Motor neuron (in vitro differentiated cells): ENCODE measurements around the gene DDX25. TPM values are rescaled to one million over a fixed set of nuclear protein-coding genes. Genes with fewer than 3 reads are reported as not detected.

Experiments
- ATAC-seq, 8 experiments: fragments of 200-7000 bp; cut with Tn5 transposase; replicated peaks in 6 of 8; 2 replicates each; pipeline ENCODE4 v1.8.0; 2021; ENCODE audit warnings: mild to moderate bottlenecking in 8 of 8, moderate library complexity in 8 of 8
- H3K27ac ChIP-seq, 2 donors: fragments of 250-450 bp; sonication (Bioruptor Pico); 2 replicates each; pipeline ENCODE4 v1.9.0; 2021; ENCODE audit warnings: antibody characterized with exemption in 2 of 2, mild to moderate bottlenecking in 2 of 2, moderate library complexity in 1 of 2
- H3K4me1 ChIP-seq, 2 donors: fragments of 250-450 bp; sonication (Bioruptor Pico); replicated peaks in 1 of 2; 2 replicates each; pipeline ENCODE4 v1.6.1; 2021; ENCODE audit warnings: antibody characterized with exemption in 2 of 2, mild to moderate bottlenecking in 2 of 2, moderate library complexity in 1 of 2
- H3K4me3 ChIP-seq, 5 donors: fragments of 250-450 bp; sonication (Bioruptor Pico); 2 replicates each; pipeline ENCODE4 v1.9.0; 2021; ENCODE audit warnings: antibody characterized with exemption in 5 of 5, mild to moderate bottlenecking in 5 of 5, moderate library complexity in 4 of 5
- WGBS, 10 experiments: fragments of 450-650 bp; shearing (Covaris generic); methylation state at CpG; one replicate each; pipeline ENCODE4 v1.0.0; 2022; 5-methylcytosine and 5-hydroxymethylcytosine counted together
- in situ Hi-C, 9 experiments: fragments of 400-800 bp; cut with MboI; loops; one replicate each; pipeline ENCODE4 v1.15.0; 2021; ENCODE audit warnings: low sequenced_read_pairs in 9 of 9, low pct_unique_long_range_greater_than_20kb in 2 of 9; ENCODE audit not compliant: unreplicated experiment in 9 of 9
- total RNA-seq, 8 experiments: library from RNA; unstranded; fragments of 300-600 nt; gene quantifications; 2 replicates each; pipeline versions ENCODE4 v1.2.3 to v1.2.4, GENCODE V29; 2022

The DDX25 gene
- total RNA-seq, 8 experiments from 2014 or later: 0.36 to 16.4 (median 5.4) TPM

- Histone ChIP-seq H3K4me1 (no peaks in the 10 kb centered on the region), H3K4me3 (no peak overlapping the region), H3K27ac (no peak overlapping the region)
- no peak for ATAC-seq
- 77 to 97% (median 93%) methylated on average over 4 to 16 of the region's 22 CpGs for WGBS, 10 experiments
- in situ Hi-C loops: loop anchor here in 2 of 9 experiments (25.0 kb wide), 2 partner anchors 113 to 238 kb away; partner anchors contain the start of gene CDON (in 1 of the 2)
Measured at GRCh38 chr11:125949271-125950177, 45.2 kb downstream of the DDX25 start.

DNA sequence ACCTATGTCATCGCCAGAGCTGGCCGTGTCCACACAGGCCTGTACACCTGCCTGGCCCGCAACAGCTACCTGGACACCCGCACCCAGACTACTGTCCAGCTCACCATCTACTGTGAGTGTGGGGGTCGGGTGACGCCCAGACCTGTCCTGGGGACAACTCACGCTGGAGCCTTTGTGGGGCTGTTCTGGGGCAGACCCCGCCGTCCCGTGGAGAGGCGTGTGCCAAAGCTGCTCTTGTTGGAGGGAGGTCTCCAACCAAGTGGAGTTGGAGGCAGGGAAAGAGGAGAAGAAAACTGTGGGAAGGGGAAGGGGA is 45.8 kb downstream of the DDX25 start:
- in situ Hi-C loops: no loop called here
- Histone ChIP-seq H3K4me1 (no peaks in the 10 kb centered on the region), H3K4me3 (no peak overlapping the region), H3K27ac (no peak overlapping the region)
- ATAC-seq: no peak
- WGBS, 10 experiments: no CpG with 5 or more reads among the region's 11 CpGs

DNA sequence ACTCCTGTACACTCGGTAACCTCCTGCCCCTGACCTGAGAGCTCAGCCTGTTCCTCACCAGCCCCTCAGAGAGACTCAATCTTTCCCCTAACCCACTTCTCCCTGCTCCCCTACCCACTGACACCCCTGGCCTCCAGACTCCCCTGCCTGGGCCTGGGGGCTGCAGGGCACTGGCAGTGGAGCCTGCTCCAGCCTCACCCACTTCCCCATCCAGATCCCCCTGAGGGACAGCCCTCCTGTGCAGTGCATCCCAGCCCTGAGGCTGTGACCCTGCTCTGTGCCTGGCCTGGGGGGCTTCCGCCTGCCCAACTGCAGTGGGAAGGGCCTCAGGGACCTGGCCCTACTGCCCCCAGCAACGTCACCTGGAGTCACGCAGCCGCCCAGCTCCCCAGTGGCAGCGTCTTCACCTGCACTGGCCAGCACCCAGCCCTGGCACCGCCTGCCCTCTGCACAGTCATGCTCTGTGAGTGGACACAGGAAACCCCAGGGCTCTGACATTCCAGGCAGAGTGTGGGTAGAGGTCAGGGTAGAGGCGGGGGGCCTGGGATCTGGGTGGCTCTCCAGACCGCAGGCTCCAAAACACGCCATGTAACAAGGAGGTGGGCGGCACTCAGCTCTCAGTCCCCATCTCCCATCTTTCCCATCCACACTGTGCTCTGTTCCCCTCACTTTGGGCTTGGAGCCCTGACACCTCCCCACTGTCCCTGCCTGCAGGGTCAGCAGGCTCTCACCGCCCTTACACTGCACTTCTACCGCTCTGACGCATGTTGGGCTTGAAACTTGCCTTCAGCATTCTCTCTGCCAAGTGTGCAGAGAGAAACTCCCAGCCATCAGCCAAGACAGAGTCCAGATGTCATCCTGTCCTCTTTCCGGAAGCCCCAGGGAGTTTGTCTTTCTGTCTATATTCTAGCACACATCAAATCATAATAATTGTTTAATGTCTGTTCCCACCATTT is 46.7 kb downstream of the DDX25 start:
- no peak overlapping the region for H3K4me3 ChIP-seq
- 5 to 100% (median 85%) methylated on average over 1 to 8 of the region's 15 CpGs; no CpG with 5 or more reads in 4 of the 10 experiments for WGBS, 10 experiments
- peak in 3 of 8 experiments; percentile 40 to 86 (median 86) for ATAC-seq
- no peaks in the 10 kb centered on the region for H3K4me1 ChIP-seq
- in situ Hi-C loops: no loop called here
- H3K27ac ChIP-seq: no peak overlapping the region

GRCh38 chr11:125951731-125952130 is 47.4 kb downstream of the DDX25 start:
- H3K4me1 ChIP-seq: no peaks in the 10 kb centered on the region
- WGBS, 10 experiments: 17 to 100% (median 40%) methylated on average over 1 to 3 of the region's 11 CpGs; no CpG with 5 or more reads in 5 of the 10 experiments
- in situ Hi-C loops: no loop called here
- H3K27ac ChIP-seq: no peak overlapping the region
- no peak overlapping the region for H3K4me3 ChIP-seq
- ATAC-seq: peak in 1 of 8 experiments; percentile 11

- WGBS, 10 experiments: 0 to 100% (median 87%) methylated on average over 1 to 2 of the region's 2 CpGs; no CpG with 5 or more reads in 4 of the 10 experiments
- no peak overlapping the region for H3K4me3 ChIP-seq
- ATAC-seq: peak in 2 of 8 experiments; percentile 5 to 18
- in situ Hi-C loops: no loop called here
- no peaks in the 10 kb centered on the region for H3K4me1 ChIP-seq
- no peak overlapping the region for H3K27ac ChIP-seq
Measured at GRCh38 chr11:125952559-125952958, 48.3 kb downstream of the DDX25 start.

GRCh38 chr11:125952973-125953372 is 48.7 kb downstream of the DDX25 start:
- no peaks in the 10 kb centered on the region for H3K4me1 ChIP-seq
- no peak overlapping the region for H3K27ac ChIP-seq
- no peak overlapping the region for H3K4me3 ChIP-seq
- 0 to 100% (median 63%) methylated on average over 1 to 5 of the region's 7 CpGs; no CpG with 5 or more reads in 6 of the 10 experiments for WGBS, 10 experiments
- peak in 4 of 8 experiments; percentile 57 to 85 (median 64) for ATAC-seq
- in situ Hi-C loops: no loop called here

GRCh38 chr11:125953401-125953935 is 49.2 kb downstream of the DDX25 start:
- ATAC-seq: no peak
- WGBS, 10 experiments: 28 to 90% (median 66%) methylated on average over 2 to 7 of the region's 20 CpGs; no CpG with 5 or more reads in 4 of the 10 experiments
- H3K4me1 ChIP-seq: no peaks in the 10 kb centered on the region
- no peak overlapping the region for H3K27ac ChIP-seq
- H3K4me3 ChIP-seq: no peak overlapping the region
- in situ Hi-C loops: no loop called here

DNA sequence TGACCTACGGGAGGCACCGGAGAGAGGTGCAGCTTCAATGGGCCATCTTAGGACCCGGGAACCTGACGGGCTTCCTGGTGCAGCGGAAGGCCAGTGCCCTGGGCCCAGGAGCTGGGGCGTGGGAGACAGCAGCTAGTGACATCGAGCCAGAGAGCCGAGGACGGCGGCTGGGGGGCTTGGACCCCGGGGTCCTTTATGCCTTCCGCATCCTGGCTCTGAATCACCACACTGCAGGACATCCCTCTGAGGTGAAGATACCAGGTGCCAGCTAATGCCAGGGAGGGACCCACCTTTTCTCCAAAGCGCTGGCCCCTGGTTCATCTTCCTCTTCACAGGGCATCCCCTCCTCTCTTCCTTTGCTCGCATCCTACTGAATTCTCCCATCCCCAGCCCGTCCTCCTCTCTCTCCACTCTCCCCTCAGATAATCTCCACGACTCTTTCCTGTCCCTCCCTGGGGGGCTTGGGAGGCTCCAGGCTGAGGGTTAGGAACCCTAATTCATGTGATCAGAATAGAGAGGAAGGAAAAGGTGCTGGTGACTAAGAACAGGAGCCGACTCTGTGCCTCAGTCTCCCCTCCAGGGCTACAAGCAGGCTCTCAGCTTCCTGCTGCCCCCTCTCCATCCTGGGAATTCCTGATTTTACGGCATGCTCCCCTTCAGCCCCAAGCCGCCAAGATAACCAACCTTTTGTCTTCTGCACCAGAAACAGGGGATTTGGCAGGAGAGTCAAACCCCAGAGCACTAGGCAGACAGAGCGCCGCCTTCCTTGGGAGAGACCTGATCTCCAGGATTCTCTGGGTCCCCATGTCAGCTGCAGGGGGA is 50.0 kb downstream of the DDX25 start:
- Histone ChIP-seq H3K4me1 (no peaks in the 10 kb centered on the region), H3K4me3 (no peak overlapping the region), H3K27ac (no peak overlapping the region)
- 50 to 100% (median 97%) methylated on average over 1 to 12 of the region's 21 CpGs; no CpG with 5 or more reads in 4 of the 10 experiments for WGBS, 10 experiments
- in situ Hi-C loops: no loop called here
- ATAC-seq: no peak

GRCh38 chr11:125954945-125955640 is 50.8 kb downstream of the DDX25 start:
- Histone ChIP-seq H3K4me1 (no peaks in the 10 kb centered on the region), H3K27ac (no peak overlapping the region), H3K4me3 (no peak overlapping the region)
- WGBS, 10 experiments: 81 to 100% (median 96%) methylated on average over 2 to 7 of the region's 15 CpGs; no CpG with 5 or more reads in 5 of the 10 experiments
- no peak for ATAC-seq
- in situ Hi-C loops: no loop called here

GRCh38 chr11:125955856-125956255 is 51.5 kb downstream of the DDX25 start:
- H3K4me3 ChIP-seq: no peak overlapping the region
- H3K4me1 ChIP-seq: no peaks in the 10 kb centered on the region
- no peak overlapping the region for H3K27ac ChIP-seq
- WGBS, 10 experiments: 80 to 100% (median 93%) methylated on average over 1 to 2 of the region's 2 CpGs; no CpG with 5 or more reads in 5 of the 10 experiments
- in situ Hi-C loops: no loop called here
- no peak for ATAC-seq

- ATAC-seq: peak in 4 of 8 experiments; percentile 37 to 71 (median 67)
- Histone ChIP-seq H3K27ac (no peak overlapping the region), H3K4me1 (no peaks in the 10 kb centered on the region), H3K4me3 (no peak overlapping the region)
- 37 to 100% (median 60%) methylated on average over 1 to 15 of the region's 22 CpGs; no CpG with 5 or more reads in 1 of the 10 experiments for WGBS, 10 experiments
- in situ Hi-C loops: no loop called here
Measured at GRCh38 chr11:125956391-125957134, 52.3 kb downstream of the DDX25 start.
